ENCODE data around the gene DIP2C. TPM values are rescaled to one million over a fixed set of nuclear protein-coding genes. Genes with fewer than 3 reads are reported as not detected.

DIP2C gene, protein sequence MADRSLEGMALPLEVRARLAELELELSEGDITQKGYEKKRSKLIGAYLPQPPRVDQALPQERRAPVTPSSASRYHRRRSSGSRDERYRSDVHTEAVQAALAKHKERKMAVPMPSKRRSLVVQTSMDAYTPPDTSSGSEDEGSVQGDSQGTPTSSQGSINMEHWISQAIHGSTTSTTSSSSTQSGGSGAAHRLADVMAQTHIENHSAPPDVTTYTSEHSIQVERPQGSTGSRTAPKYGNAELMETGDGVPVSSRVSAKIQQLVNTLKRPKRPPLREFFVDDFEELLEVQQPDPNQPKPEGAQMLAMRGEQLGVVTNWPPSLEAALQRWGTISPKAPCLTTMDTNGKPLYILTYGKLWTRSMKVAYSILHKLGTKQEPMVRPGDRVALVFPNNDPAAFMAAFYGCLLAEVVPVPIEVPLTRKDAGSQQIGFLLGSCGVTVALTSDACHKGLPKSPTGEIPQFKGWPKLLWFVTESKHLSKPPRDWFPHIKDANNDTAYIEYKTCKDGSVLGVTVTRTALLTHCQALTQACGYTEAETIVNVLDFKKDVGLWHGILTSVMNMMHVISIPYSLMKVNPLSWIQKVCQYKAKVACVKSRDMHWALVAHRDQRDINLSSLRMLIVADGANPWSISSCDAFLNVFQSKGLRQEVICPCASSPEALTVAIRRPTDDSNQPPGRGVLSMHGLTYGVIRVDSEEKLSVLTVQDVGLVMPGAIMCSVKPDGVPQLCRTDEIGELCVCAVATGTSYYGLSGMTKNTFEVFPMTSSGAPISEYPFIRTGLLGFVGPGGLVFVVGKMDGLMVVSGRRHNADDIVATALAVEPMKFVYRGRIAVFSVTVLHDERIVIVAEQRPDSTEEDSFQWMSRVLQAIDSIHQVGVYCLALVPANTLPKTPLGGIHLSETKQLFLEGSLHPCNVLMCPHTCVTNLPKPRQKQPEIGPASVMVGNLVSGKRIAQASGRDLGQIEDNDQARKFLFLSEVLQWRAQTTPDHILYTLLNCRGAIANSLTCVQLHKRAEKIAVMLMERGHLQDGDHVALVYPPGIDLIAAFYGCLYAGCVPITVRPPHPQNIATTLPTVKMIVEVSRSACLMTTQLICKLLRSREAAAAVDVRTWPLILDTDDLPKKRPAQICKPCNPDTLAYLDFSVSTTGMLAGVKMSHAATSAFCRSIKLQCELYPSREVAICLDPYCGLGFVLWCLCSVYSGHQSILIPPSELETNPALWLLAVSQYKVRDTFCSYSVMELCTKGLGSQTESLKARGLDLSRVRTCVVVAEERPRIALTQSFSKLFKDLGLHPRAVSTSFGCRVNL (N-terminal part only)
- under 1 TPM; 0.85 to 0.95 TPM for total RNA-seq

- intact Hi-C loops (cut with micrococcal nuclease), result no loop called here
- ChIA-PET CTCF (no interaction called here), POLR2A (no interaction called here)
- Mint-ChIP-seq H3K9me3 (no peaks in the 10 kb centered on the region), H3K27me3 (peaks cover 46% of the 10 kb centered on the region), H3K4me1 (ENCODE audit: low read depth) (peaks cover 6% of the 10 kb centered on the region), H3K36me3 (ENCODE audit: low read depth) (no peaks in the 10 kb centered on the region), H3K4me3 (peak within 1 kb of the TSS; percentile 38), H3K27ac (no peak within 1 kb of the TSS)
- no peak for DNase-seq
- peak; percentile 42 for ATAC-seq
- TF ChIP-seq, protein P1, sequence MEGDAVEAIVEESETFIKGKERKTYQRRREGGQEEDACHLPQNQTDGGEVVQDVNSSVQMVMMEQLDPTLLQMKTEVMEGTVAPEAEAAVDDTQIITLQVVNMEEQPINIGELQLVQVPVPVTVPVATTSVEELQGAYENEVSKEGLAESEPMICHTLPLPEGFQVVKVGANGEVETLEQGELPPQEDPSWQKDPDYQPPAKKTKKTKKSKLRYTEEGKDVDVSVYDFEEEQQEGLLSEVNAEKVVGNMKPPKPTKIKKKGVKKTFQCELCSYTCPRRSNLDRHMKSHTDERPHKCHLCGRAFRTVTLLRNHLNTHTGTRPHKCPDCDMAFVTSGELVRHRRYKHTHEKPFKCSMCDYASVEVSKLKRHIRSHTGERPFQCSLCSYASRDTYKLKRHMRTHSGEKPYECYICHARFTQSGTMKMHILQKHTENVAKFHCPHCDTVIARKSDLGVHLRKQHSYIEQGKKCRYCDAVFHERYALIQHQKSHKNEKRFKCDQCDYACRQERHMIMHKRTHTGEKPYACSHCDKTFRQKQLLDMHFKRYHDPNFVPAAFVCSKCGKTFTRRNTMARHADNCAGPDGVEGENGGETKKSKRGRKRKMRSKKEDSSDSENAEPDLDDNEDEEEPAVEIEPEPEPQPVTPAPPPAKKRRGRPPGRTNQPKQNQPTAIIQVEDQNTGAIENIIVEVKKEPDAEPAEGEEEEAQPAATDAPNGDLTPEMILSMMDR (IDR thresholded peaks at IDR 0.05), result no peak
Observed at GRCh38 chr10:689452-690371, at the start of gene DIP2C. TSS of gene DIP2C (minus strand) at chr10:689668. CDS start at chr10:689578, 90 bp downstream.

- no peak overlapping the region for H3K27ac Mint-ChIP-seq
- no peaks in the 10 kb centered on the region for H3K4me1 Mint-ChIP-seq (ENCODE audit: low read depth)
- DNase-seq, result no peak
- TF ChIP-seq, protein P1 (IDR thresholded peaks at IDR 0.05), result no peak
- CTCF ChIA-PET, result no interaction called here
- peaks cover 7% of the 10 kb centered on the region for H3K27me3 Mint-ChIP-seq
- intact Hi-C loops (cut with micrococcal nuclease), result no loop called here
- peaks cover 2% of the 10 kb centered on the region for H3K9me3 Mint-ChIP-seq
- ATAC-seq, result no peak
- no peaks in the 10 kb centered on the region for H3K36me3 Mint-ChIP-seq (ENCODE audit: low read depth)
- H3K4me3 Mint-ChIP-seq, result no peak overlapping the region
- POLR2A ChIA-PET, result no interaction called here
Observed at GRCh38 chr10:734481-734880, 45.0 kb upstream of the DIP2C start.

- ChIA-PET POLR2A (no interaction called here), CTCF (no interaction called here)
- ATAC-seq (no peak), DNase-seq (no peak)
- Mint-ChIP-seq H3K27me3 (peaks cover 7% of the 10 kb centered on the region), H3K27ac (no peak overlapping the region), H3K4me3 (no peak overlapping the region), H3K4me1 (ENCODE audit: low read depth) (no peaks in the 10 kb centered on the region), H3K36me3 (ENCODE audit: low read depth) (no peaks in the 10 kb centered on the region), H3K9me3 (peaks cover 2% of the 10 kb centered on the region)
- intact Hi-C loops (cut with micrococcal nuclease), result no loop called here
- TF ChIP-seq, protein P1 (IDR thresholded peaks at IDR 0.05), result no peak
Observed at GRCh38 chr10:733086-733485, 43.6 kb upstream of the DIP2C start.

- ChIA-PET POLR2A (no interaction called here), CTCF (no interaction called here)
- intact Hi-C loops (cut with micrococcal nuclease), result no loop called here
- ATAC-seq (no peak), DNase-seq (no peak)
- Mint-ChIP-seq H3K27me3 (peaks cover 7% of the 10 kb centered on the region), H3K27ac (no peak overlapping the region), H3K4me3 (no peak overlapping the region), H3K4me1 (ENCODE audit: low read depth) (no peaks in the 10 kb centered on the region), H3K36me3 (ENCODE audit: low read depth) (no peaks in the 10 kb centered on the region), H3K9me3 (no peaks in the 10 kb centered on the region)
- TF ChIP-seq, protein P1 (IDR thresholded peaks at IDR 0.05), result no peak
Observed at GRCh38 chr10:729213-729612, 39.7 kb upstream of the DIP2C start.
